Hippocampal formation (tissue), 2 donors: ENCODE measurements around the gene SCGN.

ENCODE experiments used
- DNase-seq, 2 donors: peaks; one replicate each; lab custom pipeline; 2025; lab: John Stamatoyannopoulos, UW

SCGN gene

GRCh38 chr6:25652007-25652515, at the start of gene SCGN:
SCGN (plus strand) TSS chr6:25652215; CDS start chr6:25652404, 189 bp downstream.
- DNase-seq = no peak

- DNase-seq = no peak
Measured at GRCh38 chr6:25602674-25602982, 49.4 kb upstream of the SCGN start.

- DNase-seq = no peak
Measured at GRCh38 chr6:25603251-25603650, 48.8 kb upstream of the SCGN start.

- DNase-seq = no peak
Measured at GRCh38 chr6:25606151-25606550, 45.9 kb upstream of the SCGN start.

GRCh38 chr6:25608558-25609174, 43.3 kb upstream of the SCGN start:
- DNase-seq = no peak

GRCh38 chr6:25612666-25613065, 39.3 kb upstream of the SCGN start:
- DNase-seq = no peak

GRCh38 chr6:25613415-25613814, 38.6 kb upstream of the SCGN start:
- no peak for DNase-seq

- DNase-seq = no peak
Measured at GRCh38 chr6:25614052-25614451, 38.0 kb upstream of the SCGN start.

GRCh38 chr6:25615471-25615870, 36.5 kb upstream of the SCGN start:
- DNase-seq = no peak

GRCh38 chr6:25617997-25618396, 34.0 kb upstream of the SCGN start:
- no peak for DNase-seq

- no peak for DNase-seq
Measured at GRCh38 chr6:25619217-25619616, 32.8 kb upstream of the SCGN start.

- DNase-seq = no peak
Measured at GRCh38 chr6:25620391-25620790, 31.6 kb upstream of the SCGN start.

GRCh38 chr6:25623065-25623464, 28.9 kb upstream of the SCGN start:
- no peak for DNase-seq

- no peak for DNase-seq
Measured at GRCh38 chr6:25623879-25624278, 28.1 kb upstream of the SCGN start.

- no peak for DNase-seq
Measured at GRCh38 chr6:25627001-25627400, 25.0 kb upstream of the SCGN start.

GRCh38 chr6:25628471-25629197, 23.4 kb upstream of the SCGN start:
- no peak for DNase-seq

- no peak for DNase-seq
Measured at GRCh38 chr6:25629198-25629576, 22.8 kb upstream of the SCGN start.

- DNase-seq = no peak
Measured at GRCh38 chr6:25630508-25631278, 21.3 kb upstream of the SCGN start.

GRCh38 chr6:25635886-25636317, 16.1 kb upstream of the SCGN start:
- DNase-seq = no peak

GRCh38 chr6:25637211-25637610, 14.8 kb upstream of the SCGN start:
- no peak for DNase-seq

GRCh38 chr6:25637960-25638434, 14.0 kb upstream of the SCGN start:
- DNase-seq = no peak

GRCh38 chr6:25639653-25640052, 12.4 kb upstream of the SCGN start:
- no peak for DNase-seq

GRCh38 chr6:25640446-25640845, 11.6 kb upstream of the SCGN start:
- no peak for DNase-seq
